K562 (cell line): Measurements from ENCODE around the gene CUTA. TPM values are rescaled to one million over a fixed set of nuclear protein-coding genes. Genes with fewer than 3 reads are reported as not detected.

Source experiments
- BCOR ChIP-seq: fragments of 450-650 bp; IDR thresholded peaks from 2 replicates; pipeline ENCODE4 v1.6.1; 2016
- CBFA2T3 ChIP-seq: fragments of 450-650 bp; IDR thresholded peaks from 2 replicates; pipeline ENCODE4 v1.6.1; 2017
- CHCHD3 ChIP-seq: fragments of 250-450 bp; sonication (Bioruptor Pico); IDR thresholded peaks from 2 replicates; pipeline ENCODE4 v2.1.2; 2022; ENCODE audit warnings: mild to moderate bottlenecking
- HDAC3 ChIP-seq: fragments of 450-650 bp; IDR thresholded peaks from 2 replicates; pipeline ENCODE4 v1.6.1; 2018; ENCODE audit warnings: borderline replicate concordance, mild to moderate bottlenecking, moderate library complexity; ENCODE audit not compliant: partially characterized antibody
- HINFP ChIP-seq: fragments of 450-650 bp; conservative IDR thresholded peaks from 2 replicates; pipeline ENCODE4 v1.6.1; 2016; ENCODE audit warnings: missing genetic modification characterization, low read depth, mild to moderate bottlenecking, control low read depth, missing compliant biosample characterization
- NFE2 ChIP-seq: IDR thresholded peaks from 2 replicates; pipeline ENCODE4 v1.6.1; 2014; ENCODE audit warnings: antibody characterized with exemption, low read depth
- POLR2AphosphoS5 ChIP-seq: IDR thresholded peaks from 2 replicates; pipeline ENCODE4 v1.6.1; 2011; ENCODE audit warnings: mild to moderate bottlenecking, low read depth, low read length, moderate library complexity; ENCODE audit not compliant: control insufficient read depth, insufficient read depth
- RBM34 ChIP-seq: fragments of 200-400 bp; formaldehyde crosslinking; IDR thresholded peaks from 2 replicates; pipeline ENCODE4 v1.6.1; 2018; ENCODE audit warnings: low read length, borderline replicate concordance; ENCODE audit not compliant: insufficient read depth
- SIRT6 ChIP-seq: IDR thresholded peaks from one replicate; pipeline ENCODE4 v1.6.1; 2012; ENCODE audit warnings: low read depth, mild to moderate bottlenecking, control low read depth, inconsistent platforms, low read length, moderate library complexity
- SMAD1 ChIP-seq: fragments of 150-350 bp; IDR thresholded peaks from 2 replicates; pipeline ENCODE4 v1.6.1; 2014; ENCODE audit warnings: low read length, low read depth; ENCODE audit not compliant: partially characterized antibody
- SMARCA5 ChIP-seq: fragments of 450-650 bp; IDR thresholded peaks from 2 replicates; pipeline ENCODE4 v1.6.1; 2016
- STAT5A ChIP-seq: IDR thresholded peaks from 2 replicates; pipeline ENCODE4 v1.6.1; 2012; ENCODE audit warnings: low read length, inconsistent platforms, borderline replicate concordance
- STAT6 ChIP-seq: sonication (generic); formaldehyde crosslinking; IDR thresholded peaks from 2 replicates; pipeline ENCODE4 v1.8.1; 2023; ENCODE audit warnings: mild to moderate bottlenecking, missing genetic modification reagents
- ZBTB26 ChIP-seq: fragments of 450-650 bp; formaldehyde crosslinking; IDR thresholded peaks from 2 replicates; pipeline ENCODE4 v1.4.0; 2022; ENCODE audit warnings: missing genetic modification characterization
- ZBTB7A ChIP-seq: IDR thresholded peaks from 2 replicates; pipeline ENCODE4 v1.6.1; 2011; ENCODE audit warnings: low read depth, mild to moderate bottlenecking, low read length, moderate library complexity, borderline replicate concordance; ENCODE audit not compliant: control insufficient read depth
- ZC3H8 ChIP-seq: fragments of 450-650 bp; IDR thresholded peaks from 2 replicates; pipeline ENCODE4 v1.6.1; 2017
- ZNF224 ChIP-seq: sonication (generic); formaldehyde crosslinking; IDR thresholded peaks from 2 replicates; pipeline ENCODE4 v1.8.0; 2022; ENCODE audit warnings: mild to moderate bottlenecking, missing genetic modification reagents
- ZNF239 ChIP-seq: fragments of 250-450 bp; sonication (Bioruptor Pico); IDR thresholded peaks from 2 replicates; pipeline ENCODE4 v1.4.0; 2020; ENCODE audit warnings: mild to moderate bottlenecking
- ZNF263 ChIP-seq: sonication (generic); formaldehyde crosslinking; IDR thresholded peaks from 2 replicates; pipeline ENCODE4 v1.8.0; 2022; ENCODE audit warnings: mild to moderate bottlenecking, missing genetic modification reagents, borderline replicate concordance
- ZNF280B ChIP-seq: fragments of 250-450 bp; sonication (Bioruptor Pico); IDR thresholded peaks from 2 replicates; pipeline ENCODE4 v1.5.1; 2021; ENCODE audit warnings: mild to moderate bottlenecking
- ZNF75A ChIP-seq: fragments of 450-650 bp; formaldehyde crosslinking; IDR thresholded peaks from 2 replicates; pipeline ENCODE4 v1.4.0; 2020; ENCODE audit warnings: mild to moderate bottlenecking
- polyA plus RNA-seq, 8 experiments: library from polyadenylated mRNA; depleted of rRNA in 4 of 8; stranded (reverse) in 5 of 8; unstranded in 3 of 8; fragments of >200 nt; fragmentation: Nextera tagmentation in 2 of 8; fragmentation: Illumina TruSeq in 1 of 8; extraction: Ambion mirVana in 2 of 8; extraction: Trizol in 1 of 8; gene quantifications; 2 replicates each; pipeline versions ENCODE4 v1.2.1 to v1.2.3, GENCODE V29; 2011 to 2014; ENCODE audit warnings: inconsistent platforms in 1 of 8, missing spikeins in 1 of 8
- total RNA-seq, 7 experiments: library from RNA; depleted of rRNA in 6 of 7; stranded (reverse); fragments of >200 nt in 6 of 7; fragmentation: Illumina TruSeq in 2 of 7; extraction: Trizol in 2 of 7; gene quantifications; 2 replicates each; pipeline versions ENCODE4 v1.2.1 to v1.2.3, GENCODE V29; 2011 to 2021; ENCODE audit warnings: low replicate concordance in 1 of 7

CUTA gene
- total and polyA plus RNA-seq, 9 of the 15 experiments (the other 6 are each of a cell fraction or from before 2014, with no cell fraction given), result 166 to 682 (median 310) TPM

GRCh38 chr6:33425668-33426577, 8.0 kb upstream of the CUTA start (continued):
- TF ChIP-seq ZNF75A (CRISPR knock-in tag), result no peak
- TF ChIP-seq CHCHD3, result no peak
- no peak for TF ChIP-seq NFE2
- TF ChIP-seq HDAC3, result no peak
- no peak for TF ChIP-seq ZBTB26 (CRISPR knock-in tag)
- TF ChIP-seq HINFP (tag), result no peak
- no peak for TF ChIP-seq ZNF239 (CRISPR knock-in tag)
- TF ChIP-seq SMAD1, result no peak
- peak; percentile 23; the same call in 1 of the 2 replicates for TF ChIP-seq ZNF263 (CRISPR knock-in tag)
- TF ChIP-seq ZNF280B (CRISPR knock-in tag), result no peak
- TF ChIP-seq ZBTB7A, result peak; percentile 97
- no peak for TF ChIP-seq BCOR
- TF ChIP-seq STAT5A, result no peak
- TF ChIP-seq CBFA2T3, result no peak
- no peak for TF ChIP-seq STAT6 (CRISPR knock-in tag)
- no peak for TF ChIP-seq ZNF224 (CRISPR knock-in tag)
- no peak for TF ChIP-seq SIRT6
- TF ChIP-seq SMARCA5, result no peak
- no peak for TF ChIP-seq RBM34
- peak; percentile 69; the same call in 1 of the 2 replicates for TF ChIP-seq POLR2AphosphoS5
- no peak for TF ChIP-seq ZC3H8
